DOHH2 (cell line): Measurements from ENCODE around the gene TTC7B.

Experiments
- H3F3A ChIP-seq: fragments of 200-600 bp; sonication (generic), shearing (Covaris generic); 2 replicates; pipeline ENCODE4 v1.6.0; 2016; ENCODE audit warnings: antibody characterized with exemption, mild to moderate bottlenecking; ENCODE audit not compliant: control insufficient read depth, insufficient read depth
- H3K27ac ChIP-seq: fragments of 200-600 bp; sonication (generic); 2 replicates; pipeline ENCODE4 v1.5.1; 2014; ENCODE audit warnings: low read depth, mild to moderate bottlenecking, low read length, moderate library complexity
- H3K27me3 ChIP-seq: fragments of 200-600 bp; sonication (generic); 2 replicates; pipeline ENCODE4 v1.6.1; 2014; ENCODE audit warnings: mild to moderate bottlenecking, low read length, mixed read lengths; ENCODE audit not compliant: control insufficient read depth
- H3K36me3 ChIP-seq: fragments of 200-600 bp; sonication (generic); 2 replicates; pipeline ENCODE4 v1.6.1; 2014; ENCODE audit warnings: mild to moderate bottlenecking, low read length, moderate library complexity, mixed read lengths; ENCODE audit not compliant: control insufficient read depth
- H3K4me1 ChIP-seq: fragments of 200-600 bp; sonication (generic); 2 replicates; pipeline ENCODE4 v1.6.1; 2014; ENCODE audit warnings: mild to moderate bottlenecking, low read length, mixed read lengths; ENCODE audit not compliant: control insufficient read depth
- H3K4me2 ChIP-seq: fragments of 200-600 bp; sonication (generic); 2 replicates; pipeline ENCODE4 v1.6.0; 2014; ENCODE audit warnings: mild to moderate bottlenecking, low read length, moderate library complexity
- H3K4me3 ChIP-seq: fragments of 200-600 bp; sonication (generic); 2 replicates; pipeline ENCODE4 v1.5.1; 2014; ENCODE audit warnings: mild to moderate bottlenecking, low read length, mixed read lengths
- H3K79me2 ChIP-seq: fragments of 200-600 bp; sonication (generic); 2 replicates; pipeline ENCODE4 v1.6.1; 2014; ENCODE audit warnings: mild to moderate bottlenecking, low read length, mixed read lengths; ENCODE audit not compliant: control insufficient read depth
- H3K9me2 ChIP-seq: fragments of 200-600 bp; sonication (generic); replicated peaks from 2 replicates; pipeline ENCODE4 v1.6.1; 2014; ENCODE audit warnings: mild to moderate bottlenecking, low read length, mixed read lengths; ENCODE audit not compliant: control insufficient read depth
- H3K9me3 ChIP-seq: fragments of 200-600 bp; sonication (generic); 2 replicates; pipeline ENCODE4 v1.6.1; 2014; ENCODE audit warnings: antibody characterized with exemption, low read length, mixed read lengths; ENCODE audit not compliant: control insufficient read depth, insufficient read depth
- H4K20me1 ChIP-seq: fragments of 200-600 bp; sonication (generic); 2 replicates; pipeline ENCODE4 v1.6.0; 2014; ENCODE audit warnings: low read depth, mild to moderate bottlenecking, antibody characterized with exemption, low read length, moderate library complexity; ENCODE audit not compliant: control insufficient read depth, insufficient read depth
- EZH2phosphoT487 ChIP-seq: fragments of 200-600 bp; sonication (generic); IDR thresholded peaks from 2 replicates; pipeline ENCODE4 v1.6.1; 2017; ENCODE audit warnings: borderline replicate concordance, mild to moderate bottlenecking, antibody characterized with exemption, low read length, moderate library complexity, mixed read lengths
- TF ChIP-seq, protein P1 (sequence below): fragments of 200-600 bp; sonication (generic); IDR thresholded peaks from one replicate; pipeline ENCODE4 v1.5.1; 2014; ENCODE audit warnings: antibody characterized with exemption, mild to moderate bottlenecking, low read depth, low read length; ENCODE audit not compliant: poor library complexity, severe bottlenecking

The TTC7B gene

DNA sequence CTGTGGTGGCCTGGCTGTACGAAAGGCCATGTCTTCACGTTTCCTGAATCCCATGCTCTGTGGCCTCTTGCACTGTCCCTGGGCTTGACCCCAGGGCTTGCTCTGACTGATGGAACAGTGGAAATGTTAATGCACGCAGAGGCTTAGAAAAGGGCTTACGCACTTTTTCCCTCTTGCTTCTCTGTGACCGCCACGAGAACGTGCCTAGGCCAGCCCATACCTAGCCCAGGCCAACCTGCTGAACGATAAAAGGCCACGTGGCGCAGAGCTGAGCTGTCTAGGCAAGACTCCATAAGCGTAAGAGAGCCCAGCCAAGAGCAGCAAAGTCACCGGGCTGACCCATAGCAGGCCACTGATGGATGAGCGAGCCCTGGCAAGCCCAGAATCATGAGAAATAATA is 18.3 kb downstream of the TTC7B start:
- H3K4me2 ChIP-seq, result no peak overlapping the region
- H4K20me1 ChIP-seq, result no peaks in the 10 kb centered on the region
- H3K9me2 ChIP-seq, result no peaks in the 10 kb centered on the region
- no peaks in the 10 kb centered on the region for H3K36me3 ChIP-seq
- H3K27me3 ChIP-seq, result no peaks in the 10 kb centered on the region
- TF ChIP-seq, protein P1, sequence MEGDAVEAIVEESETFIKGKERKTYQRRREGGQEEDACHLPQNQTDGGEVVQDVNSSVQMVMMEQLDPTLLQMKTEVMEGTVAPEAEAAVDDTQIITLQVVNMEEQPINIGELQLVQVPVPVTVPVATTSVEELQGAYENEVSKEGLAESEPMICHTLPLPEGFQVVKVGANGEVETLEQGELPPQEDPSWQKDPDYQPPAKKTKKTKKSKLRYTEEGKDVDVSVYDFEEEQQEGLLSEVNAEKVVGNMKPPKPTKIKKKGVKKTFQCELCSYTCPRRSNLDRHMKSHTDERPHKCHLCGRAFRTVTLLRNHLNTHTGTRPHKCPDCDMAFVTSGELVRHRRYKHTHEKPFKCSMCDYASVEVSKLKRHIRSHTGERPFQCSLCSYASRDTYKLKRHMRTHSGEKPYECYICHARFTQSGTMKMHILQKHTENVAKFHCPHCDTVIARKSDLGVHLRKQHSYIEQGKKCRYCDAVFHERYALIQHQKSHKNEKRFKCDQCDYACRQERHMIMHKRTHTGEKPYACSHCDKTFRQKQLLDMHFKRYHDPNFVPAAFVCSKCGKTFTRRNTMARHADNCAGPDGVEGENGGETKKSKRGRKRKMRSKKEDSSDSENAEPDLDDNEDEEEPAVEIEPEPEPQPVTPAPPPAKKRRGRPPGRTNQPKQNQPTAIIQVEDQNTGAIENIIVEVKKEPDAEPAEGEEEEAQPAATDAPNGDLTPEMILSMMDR, result no peak
- H3K4me3 ChIP-seq, result no peak overlapping the region
- no peaks in the 10 kb centered on the region for H3K4me1 ChIP-seq
- no peak overlapping the region for H3K27ac ChIP-seq
- no peaks in the 10 kb centered on the region for H3F3A ChIP-seq
- no peaks in the 10 kb centered on the region for H3K9me3 ChIP-seq
- no peaks in the 10 kb centered on the region for H3K79me2 ChIP-seq

DNA sequence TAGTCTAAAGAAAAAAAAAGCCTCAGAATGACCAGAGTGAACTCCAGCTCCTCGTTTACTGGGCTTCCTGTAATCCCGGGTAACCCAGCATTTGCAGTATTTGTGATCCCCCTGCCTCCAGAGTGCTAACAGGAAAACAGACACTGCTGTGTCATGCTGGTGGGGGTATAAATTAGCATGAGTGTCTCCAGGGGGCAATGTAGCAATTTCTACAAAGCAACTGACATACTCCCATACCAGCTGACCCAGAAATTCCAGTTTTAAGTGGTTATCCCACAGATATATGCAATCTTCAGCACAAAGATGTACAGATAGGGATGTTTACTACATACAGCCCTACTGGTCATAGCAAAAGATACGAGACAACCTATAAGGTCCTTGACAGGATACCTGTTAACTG is 18.8 kb downstream of the TTC7B start:
- no peaks in the 10 kb centered on the region for H3K9me3 ChIP-seq
- no peak for TF ChIP-seq EZH2phosphoT487
- TF ChIP-seq, protein P1, result no peak
- no peaks in the 10 kb centered on the region for H4K20me1 ChIP-seq

DNA sequence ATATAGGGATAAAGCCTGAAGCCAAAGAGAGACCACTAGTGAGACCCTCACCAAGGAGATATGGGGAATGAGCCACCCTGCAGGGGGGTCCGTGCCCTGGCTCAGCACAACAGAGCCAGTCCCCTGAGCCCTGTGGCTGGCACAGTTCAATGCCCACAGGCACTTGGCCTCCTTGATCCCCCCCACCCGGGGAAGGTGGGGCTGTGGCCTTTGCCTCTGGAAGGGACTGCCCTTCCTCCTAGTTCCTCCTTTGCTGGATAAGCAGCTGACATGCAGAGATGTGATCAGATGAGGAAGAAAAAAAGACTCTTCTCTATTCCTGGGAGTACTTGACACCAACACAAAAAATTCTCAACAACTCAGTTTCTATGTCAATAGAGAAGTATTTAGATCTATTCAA is 19.9 kb downstream of the TTC7B start:
- Histone ChIP-seq H3F3A (no peaks in the 10 kb centered on the region), H3K79me2 (no peaks in the 10 kb centered on the region), H3K9me2 (no peaks in the 10 kb centered on the region), H3K27ac (no peak overlapping the region), H4K20me1 (no peaks in the 10 kb centered on the region), H3K4me2 (no peak overlapping the region), H3K36me3 (no peaks in the 10 kb centered on the region), H3K27me3 (no peaks in the 10 kb centered on the region), H3K4me1 (no peaks in the 10 kb centered on the region), H3K9me3 (no peaks in the 10 kb centered on the region), H3K4me3 (no peak overlapping the region)
- no peak for TF ChIP-seq EZH2phosphoT487
- TF ChIP-seq, protein P1, result no peak

More for the DNA sequence above, 18.8 kb downstream of the TTC7B start:
- Histone ChIP-seq H3F3A (no peaks in the 10 kb centered on the region), H3K27me3 (no peaks in the 10 kb centered on the region), H3K9me2 (no peaks in the 10 kb centered on the region), H3K4me1 (no peaks in the 10 kb centered on the region), H3K36me3 (no peaks in the 10 kb centered on the region), H3K79me2 (no peaks in the 10 kb centered on the region), H3K4me2 (no peak overlapping the region), H3K4me3 (no peak overlapping the region), H3K27ac (no peak overlapping the region)

- H3K4me3 ChIP-seq, result no peak overlapping the region
- no peaks in the 10 kb centered on the region for H3K79me2 ChIP-seq
- no peaks in the 10 kb centered on the region for H3K4me1 ChIP-seq
- H3K4me2 ChIP-seq, result no peak overlapping the region
- no peaks in the 10 kb centered on the region for H3K9me2 ChIP-seq
- no peaks in the 10 kb centered on the region for H3K27me3 ChIP-seq
- H3K36me3 ChIP-seq, result no peaks in the 10 kb centered on the region
- no peak overlapping the region for H3K27ac ChIP-seq
- H4K20me1 ChIP-seq, result no peaks in the 10 kb centered on the region
- no peaks in the 10 kb centered on the region for H3F3A ChIP-seq
- TF ChIP-seq, protein P1, result no peak
- no peak for TF ChIP-seq EZH2phosphoT487
- no peaks in the 10 kb centered on the region for H3K9me3 ChIP-seq
Observed at GRCh38 chr14:90795744-90796143, 20.5 kb downstream of the TTC7B start.
